GM13976 (cell line): ENCODE measurements around the gene NLRP8.
"Not testable (repeated sequence)": the region's sequence is repeated elsewhere in the genome, so short reads cannot be mapped to it uniquely, and the experiment has no call there.

Source experiments
- DNase-seq: peaks from one replicate; pipeline ENCODE4 v3.0.0; 2012; ENCODE audit warnings: low spot score
- CTCF ChIP-seq: IDR thresholded peaks from 2 replicates; pipeline ENCODE4 v1.5.1; 2012; ENCODE audit warnings: borderline replicate concordance, mild to moderate bottlenecking; ENCODE audit not compliant: insufficient read depth; ENCODE audit errors: extremely low read depth, missing control alignments, control extremely low read depth
- in situ Hi-C: fragments of 300-500 bp; cut with MboI; formaldehyde crosslinking; loops from one replicate; pipeline ENCODE4 v1.12.0; 2022; ENCODE audit warnings: low sequenced_read_pairs, mixed read lengths, inconsistent platforms; ENCODE audit not compliant: unreplicated experiment

NLRP8 gene

GRCh38 chr19:55990831-55991230, 43.2 kb downstream of the NLRP8 start:
- DNase-seq: no peak
- in situ Hi-C loops: no loop called here
- no peak for TF ChIP-seq CTCF

- DNase-seq: no peak
- in situ Hi-C loops: no loop called here
- TF ChIP-seq CTCF: no peak
These were observed 45.9 kb downstream of the NLRP8 start for GRCh38 chr19:55993492-55993891.

GRCh38 chr19:56014765-56015164, 67.1 kb downstream of the NLRP8 start:
- no peak for TF ChIP-seq CTCF
- in situ Hi-C loops: no loop called here

GRCh38 chr19:56015756-56016155, 68.1 kb downstream of the NLRP8 start:
- no peak for DNase-seq
- no peak for TF ChIP-seq CTCF
- in situ Hi-C loops: no loop called here

More at GRCh38 chr19:56014765-56015164, 67.1 kb downstream of the NLRP8 start:
- no peak for DNase-seq

- not testable (repeated sequence) for DNase-seq
These were observed 71.7 kb downstream of the NLRP8 start for GRCh38 chr19:56019325-56019724.

GRCh38 chr19:56020355-56020975, 72.8 kb downstream of the NLRP8 start:
- in situ Hi-C loops, DNase-seq: not testable (repeated sequence)

More at GRCh38 chr19:56019325-56019724, 71.7 kb downstream of the NLRP8 start:
- in situ Hi-C loops: not testable (repeated sequence)

GRCh38 chr19:56026769-56027168, 79.1 kb downstream of the NLRP8 start:
- in situ Hi-C loops: no loop called here
- TF ChIP-seq CTCF: no peak
- DNase-seq: no peak
